Endodermal cell (in vitro differentiated cells): ENCODE data around the gene ATF7IP2. TPM values are rescaled to one million over a fixed set of nuclear protein-coding genes. Genes with fewer than 3 reads are reported as not detected.
A peak's percentile ranks its signal among the peaks of the same experiment; 100 is the strongest.

Experiments
- DNase-seq: peaks from one replicate; pipeline ENCODE4 v3.0.0-alpha.2; 2017
- H3K27ac ChIP-seq: 2 replicates; pipeline ENCODE4 v1.5.1; 2013; ENCODE audit warnings: mild to moderate bottlenecking, low read depth, low read length, moderate library complexity
- H3K27me3 ChIP-seq: 2 replicates; pipeline ENCODE4 v1.6.1; 2013; ENCODE audit warnings: mild to moderate bottlenecking, low read length, moderate library complexity; ENCODE audit not compliant: insufficient read depth, control insufficient read depth, poor library complexity, severe bottlenecking
- H3K36me3 ChIP-seq: 2 replicates; pipeline ENCODE4 v1.7.0; 2013; ENCODE audit warnings: mild to moderate bottlenecking, low read length, moderate library complexity; ENCODE audit not compliant: control insufficient read depth, insufficient read depth
- H3K4me1 ChIP-seq: one replicate; pipeline ENCODE4 v1.7.0; 2013; ENCODE audit warnings: low read length; ENCODE audit not compliant: control insufficient read depth, insufficient read depth
- H3K4me3 ChIP-seq: 2 replicates; pipeline ENCODE4 v1.5.1; 2013; ENCODE audit warnings: mild to moderate bottlenecking, low read length, moderate library complexity
- H3K9ac ChIP-seq: 2 replicates; pipeline ENCODE4 v1.6.1; 2013; ENCODE audit warnings: mild to moderate bottlenecking, low read length, moderate library complexity; ENCODE audit not compliant: poor library complexity, severe bottlenecking; ENCODE audit errors: extremely low read depth
- H3K9me3 ChIP-seq: 2 replicates; pipeline ENCODE4 v1.6.1; 2013; ENCODE audit warnings: mild to moderate bottlenecking, low read length, moderate library complexity; ENCODE audit not compliant: control insufficient read depth
- H3K27ac Mint-ChIP-seq: 2 replicates; pipeline ENCODE4 v1.8.0; 2020; ENCODE audit warnings: mixed read lengths
- H3K27me3 Mint-ChIP-seq: 2 replicates; pipeline ENCODE4 v1.8.0; 2021; ENCODE audit warnings: mild to moderate bottlenecking, mixed read lengths; ENCODE audit not compliant: insufficient read depth
- H3K36me3 Mint-ChIP-seq: 2 replicates; pipeline ENCODE4 v1.8.0; 2020; ENCODE audit warnings: low read depth, mixed read lengths
- H3K4me1 Mint-ChIP-seq: 2 replicates; pipeline ENCODE4 v1.8.0; 2020; ENCODE audit warnings: mixed read lengths
- H3K4me3 Mint-ChIP-seq: 2 replicates; pipeline ENCODE4 v1.8.0; 2020; ENCODE audit warnings: mild to moderate bottlenecking, moderate library complexity, mixed read lengths
- H3K9me3 Mint-ChIP-seq: 2 replicates; pipeline ENCODE4 v1.8.0; 2020; ENCODE audit warnings: mild to moderate bottlenecking, mixed read lengths
- WGBS, 2 experiments: methylation state at CpG; one replicate each; pipeline versions ENCODE4 v1.1.5 to v1.1.7; 2013; ENCODE audit warnings: missing lambda C conversion rate in 2 of 2, mixed read lengths in 1 of 2; ENCODE audit not compliant: insufficient coverage in 1 of 2, insufficient read length in 1 of 2; 5-methylcytosine and 5-hydroxymethylcytosine counted together
- total RNA-seq, 2 donors: library from RNA; stranded (reverse); fragmentation: NEBNext Ultra II Directional in 1 of 2; extraction: Animal tissue kit (Norgen Biotek cat#: 25700) in 1 of 2; gene quantifications; 2 replicates in 1 of 2; 3 replicates in 1 of 2; pipeline ENCODE4 v1.2.1, GENCODE V29; 2021
- TF ChIP-seq, protein P1 (sequence below): fragments of 200-600 bp; sonication (generic); conservative IDR thresholded peaks from 2 replicates; pipeline ENCODE4 v1.5.0; 2021; ENCODE audit warnings: antibody characterized with exemption, mild to moderate bottlenecking

Gene ATF7IP2
- total RNA-seq, 2 donors from 2014 or later, result 20.5 to 22.8 TPM

DNA sequence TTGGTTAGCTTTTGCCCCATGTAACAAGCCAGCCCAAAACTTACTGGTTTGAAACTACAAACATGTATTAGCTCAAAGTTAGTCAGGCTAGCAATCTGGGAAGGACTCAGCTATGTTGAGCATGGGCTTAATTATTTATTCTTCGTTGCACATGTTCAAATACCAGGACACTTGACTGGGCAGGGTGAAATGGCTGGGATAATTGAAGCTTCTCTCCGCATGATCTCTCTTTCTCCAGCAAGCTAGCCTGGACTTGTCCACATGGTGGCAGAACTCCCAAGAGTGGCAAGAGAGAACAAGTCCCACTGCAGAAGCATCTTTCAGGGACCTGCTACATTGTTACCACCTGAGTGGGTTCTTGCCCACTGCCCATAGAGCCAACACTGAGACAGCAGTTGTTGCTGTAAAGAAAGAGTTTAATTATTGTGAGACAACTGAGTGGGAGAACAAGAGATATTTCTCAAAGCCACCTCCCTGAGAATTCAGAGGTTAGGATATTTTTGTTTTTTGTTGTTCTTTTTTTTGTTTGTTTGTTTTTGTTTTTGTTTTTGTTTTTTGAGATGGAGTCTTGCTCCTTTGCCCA lies 16.8 kb upstream of the ATF7IP2 start:
- WGBS, 2 experiments, result 60 to 82% methylated on average over 1 to 2 of the region's 2 CpGs
- peaks cover 31% of the 10 kb centered on the region for H3K9me3 Mint-ChIP-seq
- H3K27ac ChIP-seq, result no peak overlapping the region

DNA sequence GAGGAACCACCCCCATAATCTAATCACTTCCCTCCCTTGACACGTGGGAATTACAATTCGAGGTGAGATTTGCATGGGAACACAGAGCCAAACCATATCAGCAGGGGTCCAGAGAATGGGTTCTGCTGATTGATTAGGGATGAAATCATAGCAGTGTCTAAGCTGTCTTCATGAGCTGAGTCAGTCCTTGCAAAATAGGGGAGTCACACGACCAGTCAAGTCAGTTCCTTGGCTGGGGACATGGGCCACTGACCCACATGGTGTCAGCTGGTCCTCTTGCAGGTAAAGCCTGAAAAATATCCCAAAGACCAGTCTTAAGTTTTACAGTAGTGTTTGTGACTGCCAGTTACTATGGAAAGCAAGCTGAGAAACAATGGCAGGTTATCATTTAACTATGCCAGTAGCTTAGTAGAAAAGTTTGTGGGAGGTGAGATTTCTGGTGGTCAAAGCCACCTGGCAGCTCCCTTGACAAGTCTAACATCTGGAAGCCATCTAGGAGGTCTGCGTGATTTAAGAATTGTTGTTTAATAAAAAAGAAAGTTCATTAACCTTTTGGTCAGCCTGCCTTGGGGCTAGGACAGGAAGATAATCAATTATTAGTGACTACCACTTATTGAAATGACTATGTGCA lies 15.7 kb upstream of the ATF7IP2 start:
- Histone ChIP-seq H3K27ac (no peak overlapping the region), H3K4me3 (no peak overlapping the region), H3K27me3 (no peaks in the 10 kb centered on the region), H3K9me3 (peaks cover 1% of the 10 kb centered on the region), H3K36me3 (no peaks in the 10 kb centered on the region), H3K9ac (no peak overlapping the region), H3K4me1 (peaks cover 4% of the 10 kb centered on the region)
- Mint-ChIP-seq H3K9me3 (peaks cover 34% of the 10 kb centered on the region), H3K4me3 (no peak overlapping the region), H3K4me1 (peaks cover 11% of the 10 kb centered on the region), H3K27me3 (peaks cover 1% of the 10 kb centered on the region), H3K36me3 (no peaks in the 10 kb centered on the region), H3K27ac (no peak overlapping the region)
- DNase-seq, result no peak
- TF ChIP-seq, protein P1, sequence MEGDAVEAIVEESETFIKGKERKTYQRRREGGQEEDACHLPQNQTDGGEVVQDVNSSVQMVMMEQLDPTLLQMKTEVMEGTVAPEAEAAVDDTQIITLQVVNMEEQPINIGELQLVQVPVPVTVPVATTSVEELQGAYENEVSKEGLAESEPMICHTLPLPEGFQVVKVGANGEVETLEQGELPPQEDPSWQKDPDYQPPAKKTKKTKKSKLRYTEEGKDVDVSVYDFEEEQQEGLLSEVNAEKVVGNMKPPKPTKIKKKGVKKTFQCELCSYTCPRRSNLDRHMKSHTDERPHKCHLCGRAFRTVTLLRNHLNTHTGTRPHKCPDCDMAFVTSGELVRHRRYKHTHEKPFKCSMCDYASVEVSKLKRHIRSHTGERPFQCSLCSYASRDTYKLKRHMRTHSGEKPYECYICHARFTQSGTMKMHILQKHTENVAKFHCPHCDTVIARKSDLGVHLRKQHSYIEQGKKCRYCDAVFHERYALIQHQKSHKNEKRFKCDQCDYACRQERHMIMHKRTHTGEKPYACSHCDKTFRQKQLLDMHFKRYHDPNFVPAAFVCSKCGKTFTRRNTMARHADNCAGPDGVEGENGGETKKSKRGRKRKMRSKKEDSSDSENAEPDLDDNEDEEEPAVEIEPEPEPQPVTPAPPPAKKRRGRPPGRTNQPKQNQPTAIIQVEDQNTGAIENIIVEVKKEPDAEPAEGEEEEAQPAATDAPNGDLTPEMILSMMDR, result no peak
- 84 to 89% methylated on average over 1 to 4 of the region's 4 CpGs for WGBS, 2 experiments

More for the DNA sequence above, 16.8 kb upstream of the ATF7IP2 start:
- Mint-ChIP-seq H3K4me1 (peaks cover 11% of the 10 kb centered on the region), H3K36me3 (no peaks in the 10 kb centered on the region), H3K27me3 (peaks cover 1% of the 10 kb centered on the region), H3K4me3 (no peak overlapping the region), H3K27ac (no peak overlapping the region)
- H3K4me1 ChIP-seq, result peaks cover 4% of the 10 kb centered on the region
- no peaks in the 10 kb centered on the region for H3K27me3 ChIP-seq
- H3K4me3 ChIP-seq, result peak overlapping the region; percentile 30
- H3K9ac ChIP-seq, result no peak overlapping the region
- peak; percentile 54 for DNase-seq
- TF ChIP-seq, protein P1, result peak; percentile 64
- no peaks in the 10 kb centered on the region for H3K9me3 ChIP-seq
- H3K36me3 ChIP-seq, result no peaks in the 10 kb centered on the region

- Histone ChIP-seq H3K9ac (no peak overlapping the region), H3K9me3 (peaks cover 15% of the 10 kb centered on the region), H3K27ac (no peak overlapping the region), H3K36me3 (no peaks in the 10 kb centered on the region), H3K4me1 (peaks cover 4% of the 10 kb centered on the region), H3K27me3 (no peaks in the 10 kb centered on the region), H3K4me3 (no peak overlapping the region)
- no peak overlapping the region for H3K27ac Mint-ChIP-seq
- peaks cover 1% of the 10 kb centered on the region for H3K27me3 Mint-ChIP-seq
- WGBS, 2 experiments, result 100% methylated on average over 1 of the region's 2 CpGs; no CpG with 5 or more reads in 1 of the 2 experiments
- H3K9me3 Mint-ChIP-seq, result peaks cover 41% of the 10 kb centered on the region
- H3K36me3 Mint-ChIP-seq, result no peaks in the 10 kb centered on the region
- no peak for DNase-seq
- TF ChIP-seq, protein P1, result no peak
- H3K4me1 Mint-ChIP-seq, result peaks cover 11% of the 10 kb centered on the region
- no peak overlapping the region for H3K4me3 Mint-ChIP-seq
Observed at GRCh38 chr16:10371592-10371991, 14.3 kb upstream of the ATF7IP2 start.
